NOMO-1 treated with dmso at 0.1 percent for 144 hours (cell line): ENCODE measurements around the gene ZFP62.

ENCODE experiments used
- DNase-seq: peaks from one replicate; lab custom pipeline; 2025; ENCODE audit not compliant: unreplicated experiment; lab: John Stamatoyannopoulos, UW

ZFP62 gene

DNA sequence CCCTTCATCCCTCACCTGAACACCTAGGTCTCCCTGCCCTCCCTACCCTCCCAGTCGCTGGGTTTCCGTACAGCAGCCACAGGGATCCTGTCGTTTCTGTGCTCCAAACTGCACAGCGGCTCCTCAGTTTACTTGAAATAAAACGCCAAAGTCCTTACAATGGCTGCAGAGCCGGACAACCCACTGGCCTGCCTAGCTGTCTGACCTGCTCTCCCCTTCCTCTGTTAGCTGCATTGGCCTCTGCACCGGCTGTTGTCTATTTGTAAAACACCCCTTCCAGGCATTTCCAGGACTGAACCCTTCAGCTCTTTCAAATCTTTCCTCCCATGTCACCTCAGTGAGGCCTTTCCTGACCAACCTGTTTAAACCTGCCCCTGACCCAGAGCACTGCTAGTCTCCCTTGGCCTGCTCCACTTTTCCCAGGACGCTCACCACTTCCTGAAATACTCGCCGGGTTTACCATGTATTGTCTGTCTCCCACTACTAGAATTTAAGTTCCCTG lies 49.4 kb downstream of the ZFP62 start:
- DNase-seq = no peak

DNA sequence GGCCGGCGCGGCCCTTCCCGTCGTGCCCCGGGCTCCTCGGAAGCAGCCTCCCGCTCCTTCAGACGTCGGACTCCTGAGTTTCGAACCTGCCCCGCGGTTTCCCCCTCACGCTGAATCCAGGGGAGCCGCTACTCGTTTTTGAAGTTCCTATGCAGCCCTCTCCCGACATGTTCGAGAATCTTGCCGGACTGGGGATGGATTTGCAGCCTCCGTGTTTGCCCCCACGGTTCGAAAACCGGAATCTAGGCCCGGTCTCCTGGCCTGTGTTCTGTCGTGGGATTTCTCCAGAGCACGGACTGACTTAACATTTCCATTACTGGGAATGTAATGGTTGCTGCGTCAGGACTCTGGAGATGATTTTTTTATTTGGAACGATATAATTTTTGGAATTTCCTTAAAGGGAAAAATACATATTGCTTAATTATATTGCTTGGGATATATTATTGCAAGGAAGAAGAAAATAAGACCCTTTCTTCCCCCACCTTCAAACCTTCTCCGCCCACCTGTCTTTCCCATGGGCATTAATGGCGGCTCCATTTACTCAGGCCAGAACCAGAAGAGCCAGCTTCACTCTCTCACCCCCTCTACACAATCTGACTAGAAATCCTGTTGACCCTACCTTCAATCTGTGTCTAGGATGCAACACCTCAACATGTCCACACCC lies 50.0 kb downstream of the ZFP62 start:
- DNase-seq = peak; percentile 36

DNA sequence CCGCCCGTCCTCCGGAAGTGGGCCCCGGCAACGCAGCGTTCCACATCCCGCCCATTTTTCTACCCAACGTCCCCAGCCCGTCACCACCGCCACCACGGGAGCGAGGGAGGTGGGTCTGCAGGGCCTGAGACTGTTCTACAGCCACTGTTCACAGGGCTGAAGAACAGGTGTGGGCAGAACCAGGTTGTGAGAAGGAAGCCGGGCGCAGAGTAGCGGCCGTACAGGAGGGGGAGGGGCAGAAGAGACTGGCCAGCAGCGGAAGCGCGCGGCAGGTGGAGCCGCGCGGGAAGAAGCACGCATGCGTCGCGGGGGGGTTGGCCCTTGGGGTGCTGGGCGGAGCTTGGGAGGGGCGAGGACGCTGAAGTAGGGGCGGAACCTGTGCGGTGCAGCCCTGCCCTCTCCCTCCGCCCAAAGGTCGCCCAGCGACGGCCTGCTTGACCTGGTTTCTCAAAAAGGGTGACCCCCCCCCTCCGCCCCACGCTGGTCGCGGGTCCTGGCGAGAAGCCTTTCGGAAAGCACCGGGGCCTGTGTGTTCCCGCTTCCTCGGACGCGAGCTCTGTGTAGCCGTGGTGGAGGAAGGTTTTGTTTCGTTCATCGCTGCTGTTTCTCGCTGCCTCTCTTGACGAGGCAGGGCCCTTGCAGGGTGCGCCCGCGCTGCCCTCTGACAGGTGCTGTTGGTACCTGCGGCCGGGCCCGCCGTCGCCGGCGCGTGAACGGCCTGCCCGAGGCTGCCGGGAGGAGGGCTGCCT lies 50.7 kb downstream of the ZFP62 start:
- peak; percentile 91 for DNase-seq

DNA sequence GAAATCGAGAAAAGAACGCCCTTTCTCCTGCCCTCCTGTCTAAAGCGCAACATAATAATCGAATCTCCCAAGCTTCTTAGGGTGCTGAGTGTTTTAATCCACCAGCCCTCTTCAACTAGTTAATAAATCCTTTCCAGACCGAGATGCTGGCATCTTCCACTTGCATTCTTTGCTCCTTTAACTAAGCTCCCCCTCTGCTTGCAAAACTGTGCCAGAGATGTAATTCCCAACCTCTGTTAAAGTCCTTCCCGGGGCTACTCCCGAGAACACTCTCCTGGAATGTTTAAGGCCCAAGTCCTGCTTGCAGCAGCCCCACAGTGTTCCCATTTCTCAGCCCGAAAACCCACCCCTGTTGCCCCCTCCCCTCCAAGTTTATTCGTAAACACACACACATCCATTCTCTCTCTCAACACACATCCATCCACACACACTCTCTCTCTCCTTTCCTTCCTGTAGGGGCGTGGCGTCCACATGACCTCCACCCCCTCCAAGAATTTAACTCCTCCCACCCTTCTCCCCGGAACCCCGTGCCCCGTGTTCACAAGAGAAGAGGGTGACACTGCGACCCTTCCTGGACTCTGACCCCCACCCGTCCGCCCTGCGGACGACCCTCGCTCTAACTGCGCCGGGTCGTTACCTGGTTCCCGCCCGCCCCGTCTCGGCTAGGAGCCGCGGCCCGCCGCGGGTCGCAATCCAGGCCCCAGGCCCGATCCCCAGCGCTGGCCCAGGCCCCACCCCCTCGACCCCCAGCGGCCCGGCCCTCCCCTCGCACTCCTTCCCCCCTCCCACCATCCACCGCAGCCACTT lies 51.5 kb downstream of the ZFP62 start:
- DNase-seq = peak; percentile 88

DNA sequence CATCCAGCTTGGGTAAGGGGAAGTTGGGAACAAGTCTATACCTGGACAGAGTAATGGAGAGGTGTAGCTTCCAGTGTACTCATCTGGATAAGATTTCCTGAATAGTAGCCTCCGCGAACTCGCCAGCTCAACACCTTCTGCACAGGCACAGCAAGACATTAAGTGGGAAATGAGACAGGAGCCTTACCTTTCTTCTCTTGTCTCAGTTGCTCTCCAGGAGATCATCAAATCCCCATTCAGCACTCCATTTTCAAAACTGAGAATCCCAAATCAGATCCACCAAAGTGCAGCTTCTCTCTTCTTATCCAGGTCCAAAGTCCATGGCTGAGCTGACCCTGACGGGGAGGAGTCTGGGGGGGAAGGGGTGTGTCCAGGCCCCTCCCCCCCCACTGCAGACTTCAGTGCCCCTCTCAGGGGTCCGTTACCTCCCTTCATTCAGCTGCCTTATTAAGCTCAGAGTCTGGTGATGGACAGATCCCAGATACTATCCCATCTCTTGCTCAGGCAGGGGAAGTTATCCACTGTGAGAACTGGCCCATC lies 52.5 kb downstream of the ZFP62 start:
- no peak for DNase-seq

DNA sequence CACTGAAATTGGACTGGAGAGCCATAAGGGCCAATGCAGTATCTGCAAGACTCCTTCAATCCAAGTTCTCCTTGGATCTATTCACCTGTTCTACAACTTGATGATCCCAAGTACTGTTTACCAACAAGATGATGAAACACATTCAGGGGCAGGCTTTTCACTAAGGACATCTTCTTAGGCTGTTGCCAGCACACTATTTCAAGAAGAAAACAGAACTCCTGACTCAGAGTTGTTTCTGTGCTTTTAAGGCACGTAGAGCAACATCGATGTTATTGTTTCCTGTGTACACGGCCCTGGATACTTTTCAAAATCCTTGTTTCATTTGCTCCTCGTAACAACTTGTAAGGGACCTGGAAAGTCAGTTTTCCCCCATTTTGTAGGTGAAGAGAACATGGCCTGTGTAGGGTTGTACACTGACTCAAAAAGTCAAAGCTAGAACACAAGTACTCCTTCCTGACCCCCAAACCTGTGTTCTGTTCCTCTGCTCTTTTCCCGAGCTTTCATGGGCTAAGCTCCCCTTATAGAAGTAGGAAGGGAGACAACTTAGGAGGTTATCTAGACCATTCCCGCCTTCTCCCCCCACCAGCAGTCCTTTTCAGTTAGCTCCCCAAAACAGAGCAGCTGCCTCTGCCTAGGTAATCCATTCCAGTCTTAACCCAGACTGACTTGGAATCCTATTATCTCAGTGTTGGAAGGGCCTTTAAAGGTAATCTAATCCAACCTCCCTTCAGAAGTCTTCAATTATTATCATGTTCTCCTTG lies 53.2 kb downstream of the ZFP62 start:
- no peak for DNase-seq

DNA sequence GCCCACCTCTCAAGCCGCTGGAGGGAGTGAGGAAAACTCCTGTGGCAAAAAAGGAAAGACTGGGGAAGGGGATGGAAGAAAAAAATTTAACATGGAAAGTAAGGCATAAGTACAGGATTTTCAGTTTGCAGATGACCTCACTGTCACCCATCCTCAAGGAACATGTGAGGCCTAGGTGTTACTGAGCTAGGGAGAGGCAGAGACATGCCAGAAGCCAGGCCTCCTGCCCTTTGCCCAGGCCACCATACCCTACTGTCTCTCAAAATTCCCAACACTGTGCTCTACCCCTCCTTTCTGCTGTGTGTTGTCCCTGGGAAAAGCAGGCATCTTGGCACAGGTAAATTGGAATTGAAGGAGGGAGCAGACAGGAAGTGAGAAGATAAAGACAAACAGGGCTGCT lies 54.0 kb downstream of the ZFP62 start:
- DNase-seq = no peak

DNA sequence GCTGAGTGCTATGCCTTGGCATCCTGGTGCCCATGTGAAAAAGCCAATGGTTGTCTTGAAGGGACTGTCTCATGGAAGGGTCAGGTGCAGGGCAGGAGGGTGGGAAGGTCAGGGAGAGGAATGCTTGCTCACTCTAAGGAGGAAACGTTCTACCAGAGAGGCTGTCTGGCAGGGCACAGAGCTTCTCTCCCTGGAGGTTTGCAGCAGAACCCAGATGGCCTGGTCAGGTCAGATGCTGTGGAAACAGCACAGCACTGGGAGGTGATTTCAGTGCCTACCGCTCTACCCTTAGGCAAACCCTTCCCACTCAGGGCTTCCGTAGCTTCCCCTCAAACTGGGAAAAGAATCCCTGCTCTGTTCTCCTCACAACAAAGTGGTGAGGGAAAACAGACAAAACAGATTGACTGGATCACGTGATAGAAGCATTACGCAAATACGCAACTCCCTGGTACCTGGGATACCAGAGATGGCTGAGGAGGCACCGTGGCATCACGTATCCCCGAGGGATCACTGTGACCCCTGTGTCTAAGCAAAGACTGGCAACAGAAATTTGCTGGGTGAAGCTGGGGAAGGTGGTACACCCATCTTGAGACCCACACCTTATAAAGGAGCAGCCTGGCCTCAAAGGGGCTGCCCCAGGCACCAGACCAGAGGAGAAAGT lies 54.6 kb downstream of the ZFP62 start:
- DNase-seq = no peak

DNA sequence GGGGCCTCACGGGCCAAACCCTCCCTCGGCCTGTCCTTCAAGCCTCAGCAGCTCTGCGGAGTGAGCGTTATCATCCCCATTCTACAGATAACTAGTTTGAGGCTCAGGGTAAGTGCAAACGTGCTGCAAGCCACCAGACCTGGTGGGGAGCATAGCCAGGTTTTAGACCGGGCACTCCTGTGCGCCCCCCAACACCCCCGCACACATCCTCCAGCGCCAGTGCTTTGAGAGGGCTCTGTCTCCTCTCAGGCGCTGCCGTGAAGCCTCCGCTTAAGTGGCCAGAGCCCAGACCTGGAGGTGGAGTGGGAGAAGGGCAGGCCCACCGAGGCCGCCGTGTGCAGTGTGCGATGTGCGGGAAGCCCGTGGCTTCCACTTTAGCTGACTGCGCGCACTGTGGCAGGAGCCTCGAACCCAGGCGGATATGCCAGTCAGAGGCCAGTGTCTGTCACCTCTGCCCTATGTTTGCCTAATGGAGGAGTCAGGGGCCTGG lies 56.9 kb downstream of the ZFP62 start:
- no peak for DNase-seq

DNA sequence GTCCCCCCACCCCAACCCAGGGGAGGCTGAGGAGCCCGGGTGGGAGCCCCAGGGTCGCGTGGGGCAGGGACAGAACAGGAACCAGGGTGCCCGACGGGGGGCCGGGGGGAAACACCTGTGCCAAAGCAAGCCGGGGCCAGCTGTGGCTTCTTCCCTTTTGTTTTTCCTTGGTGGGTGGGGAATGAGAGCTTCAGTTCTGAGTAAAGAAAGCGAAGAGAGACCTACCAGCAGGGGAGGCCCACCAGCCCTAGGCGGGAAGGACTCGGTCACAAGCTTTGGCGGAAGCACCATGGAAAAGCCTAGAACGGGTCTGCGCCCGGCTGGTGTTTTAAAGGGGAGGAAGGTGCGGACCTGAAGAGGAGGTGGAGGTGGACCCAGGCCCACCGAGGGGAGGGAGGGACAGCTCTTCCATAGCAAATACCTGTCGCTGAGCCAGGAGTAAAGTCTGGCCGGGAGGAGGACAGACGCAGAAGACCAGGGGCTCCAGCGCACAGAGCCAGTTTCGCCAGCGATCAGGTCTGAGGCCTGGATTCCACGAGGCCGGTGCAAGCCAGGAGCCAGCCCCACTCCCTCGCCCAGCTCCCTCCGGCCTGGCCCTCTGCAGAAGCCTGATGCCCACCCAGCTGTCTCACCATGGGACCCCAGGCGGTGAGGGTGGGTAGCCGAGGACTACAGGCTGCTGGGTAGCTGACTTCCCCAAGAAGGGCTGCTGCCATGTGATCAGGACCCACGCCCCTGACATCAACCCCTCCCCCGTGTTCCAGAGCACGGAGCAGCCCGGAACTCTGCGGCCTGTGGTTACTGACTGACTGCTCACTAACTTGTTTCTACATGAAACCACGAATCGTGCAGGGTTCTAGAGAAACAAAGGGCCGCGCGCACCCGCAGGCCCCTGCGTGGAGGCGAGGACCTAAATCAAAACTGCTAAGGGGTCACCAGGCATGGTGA lies 57.6 kb downstream of the ZFP62 start:
- peak; percentile 85 for DNase-seq

DNA sequence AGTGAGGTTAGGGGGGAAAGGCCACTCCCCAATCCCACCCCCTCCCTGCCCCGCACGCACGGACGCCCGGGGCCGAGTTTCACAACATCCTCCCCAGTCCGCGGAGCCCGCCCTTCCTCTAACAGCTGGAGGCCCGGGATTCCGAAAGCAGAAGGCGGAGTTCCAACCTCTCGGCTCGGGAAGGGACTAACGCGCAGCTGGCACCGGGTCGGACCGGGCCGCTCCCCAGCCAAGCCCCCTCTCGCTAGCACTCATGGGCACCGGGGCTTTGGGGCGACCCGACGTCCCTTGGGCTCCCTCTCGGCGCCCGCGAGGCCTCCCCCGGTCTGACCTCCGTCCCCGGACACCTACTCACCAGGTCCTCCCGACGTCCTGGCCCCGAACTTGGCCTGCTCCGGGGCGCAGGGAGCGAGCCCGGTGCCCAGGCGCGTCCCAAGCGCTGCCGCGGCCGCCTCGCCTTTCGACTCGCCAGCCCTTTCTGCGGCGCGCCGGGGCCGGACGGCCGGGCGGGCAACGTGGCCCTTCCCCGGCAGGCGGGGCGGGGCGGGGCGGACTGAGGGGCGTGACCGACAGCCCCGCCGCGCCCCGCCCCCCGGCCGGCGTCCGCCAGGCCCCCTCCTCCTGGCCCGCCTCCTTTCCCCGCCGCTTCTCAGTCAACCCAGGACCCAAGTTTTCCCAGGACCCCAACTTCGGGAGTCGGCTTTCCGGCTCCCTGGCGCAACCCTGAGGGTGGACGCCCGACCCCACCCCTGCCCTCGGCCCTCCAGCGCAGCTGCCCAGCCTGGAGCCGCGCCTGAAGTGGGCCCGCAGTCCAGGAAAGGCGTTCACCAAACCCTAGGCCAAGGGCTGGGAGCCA lies 58.5 kb downstream of the ZFP62 start, which contains the start of gene MGAT1:
Gene MGAT1 (minus strand): TSS at position 482 of the 856 bp plus-strand sequence. CDS start 9,835 bp downstream, outside the sequence.
- DNase-seq = peak; percentile 65

DNA sequence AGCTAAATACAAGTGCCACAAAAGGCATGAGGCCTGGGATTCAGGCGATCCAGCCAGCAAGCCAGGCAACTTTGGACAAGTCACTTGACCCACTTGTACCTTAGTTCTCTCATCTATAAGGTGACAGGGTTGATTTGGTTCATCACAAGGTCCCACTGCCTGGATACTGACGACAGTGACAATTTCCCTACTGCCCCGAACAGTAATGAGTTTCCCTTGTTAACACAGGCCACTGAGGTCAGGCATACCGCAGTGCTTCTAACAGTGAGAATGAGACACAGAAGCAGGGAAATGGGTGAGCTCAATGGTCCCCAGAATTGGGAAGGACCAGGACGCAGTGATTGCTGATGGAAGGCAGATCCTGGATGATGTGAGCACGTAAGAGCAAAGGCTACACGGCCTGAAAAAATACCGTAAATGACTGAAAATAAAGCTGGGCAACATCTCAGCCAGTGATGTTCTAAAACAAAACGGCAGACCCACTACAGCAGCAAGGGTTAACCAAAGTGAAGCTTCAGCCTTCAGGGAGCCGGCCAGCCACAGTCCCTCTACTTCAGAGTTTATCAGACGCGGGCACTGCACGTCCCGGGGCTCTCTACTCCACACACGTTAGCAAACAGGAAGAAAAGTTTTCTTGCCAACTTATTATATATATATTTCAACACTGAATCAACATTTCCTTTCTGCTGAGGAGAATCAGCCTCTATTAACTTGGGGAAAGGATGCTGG lies 59.3 kb downstream of the ZFP62 start:
- no peak for DNase-seq

DNA sequence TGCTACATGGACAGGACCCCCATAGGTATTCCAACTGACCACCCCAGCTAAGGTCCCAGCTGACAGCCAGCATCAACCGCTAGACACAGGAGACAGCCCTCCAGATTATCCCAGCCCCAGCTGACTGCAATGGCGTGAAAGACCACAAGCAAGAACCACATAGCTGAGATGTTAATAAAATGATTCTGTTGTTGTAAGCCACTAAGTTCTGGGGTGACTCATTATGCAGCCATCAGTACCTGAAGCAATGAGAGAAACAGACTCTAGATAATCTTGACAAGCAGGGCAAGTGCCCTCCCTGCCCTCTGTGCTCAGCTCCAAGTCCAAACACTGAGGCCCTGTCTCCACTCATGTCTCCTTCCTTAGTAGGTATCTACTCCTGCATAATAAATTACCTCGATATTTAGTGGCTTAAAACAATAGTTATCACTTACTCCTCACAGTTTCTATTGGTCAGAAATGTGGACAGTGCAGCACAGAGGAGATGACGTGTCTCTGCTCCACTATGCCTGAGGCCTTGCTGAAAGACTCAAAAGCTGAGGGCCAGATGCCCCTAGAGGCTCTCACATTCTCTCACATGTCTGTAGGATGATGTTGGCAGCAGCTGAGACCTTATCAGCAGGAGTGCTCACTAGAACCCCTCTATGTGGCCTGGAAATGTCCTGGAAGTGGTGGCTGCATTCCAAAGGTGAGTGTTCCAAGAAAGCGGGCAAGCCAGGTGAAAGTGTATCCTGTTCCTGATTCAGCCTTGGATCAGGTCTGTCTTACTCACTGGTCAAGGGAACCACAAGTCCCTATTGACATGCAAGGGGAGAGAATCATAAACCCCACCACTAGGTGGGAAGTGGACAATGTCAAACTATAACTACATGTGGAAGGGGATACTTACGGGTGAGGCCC lies 60.9 kb downstream of the ZFP62 start:
- DNase-seq = no peak

DNA sequence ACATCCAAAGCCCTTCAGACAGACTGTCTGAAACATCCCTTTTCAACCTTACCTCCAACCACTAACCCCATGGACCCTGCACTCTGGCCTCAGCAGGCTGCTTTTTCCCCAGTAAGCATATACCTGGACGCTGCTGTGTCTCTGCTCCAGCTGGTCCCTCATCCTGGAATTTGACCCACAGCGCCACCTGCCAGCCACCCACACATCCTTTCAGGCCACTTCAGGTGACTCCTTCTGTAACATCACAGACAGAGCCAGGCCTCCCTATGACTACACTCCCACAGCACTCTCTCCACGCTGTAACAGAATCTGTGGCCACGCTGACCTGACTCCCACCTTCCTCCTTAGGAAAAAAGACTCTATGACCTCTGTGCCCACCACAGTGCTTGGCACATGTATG lies 61.9 kb downstream of the ZFP62 start:
- no peak for DNase-seq

DNA sequence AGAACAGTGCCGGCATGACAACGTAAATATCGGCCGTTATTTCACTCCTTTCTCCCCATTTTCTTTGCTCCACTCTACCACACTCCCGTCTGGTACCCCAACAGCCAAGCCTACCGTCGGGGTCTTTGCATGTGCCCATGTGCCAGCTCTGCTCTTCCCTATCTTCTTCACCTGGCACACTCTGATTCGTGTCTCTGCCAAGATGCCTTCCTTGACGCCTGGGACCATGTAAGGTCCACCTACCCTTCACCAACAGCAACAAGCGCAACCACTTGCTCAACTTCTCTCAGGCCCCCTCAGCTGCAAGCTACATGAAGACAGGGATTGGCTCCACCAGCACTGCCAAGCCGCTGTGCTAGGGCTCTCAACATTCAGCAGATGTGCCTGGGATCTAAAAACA lies 62.9 kb downstream of the ZFP62 start:
- no peak for DNase-seq
